Hematopoietic multipotent progenitor cell treated with erythropoietin and hydrocortisone succinate and interleukin-3 and kit ligand, for 17 days (in vitro differentiated cells): ENCODE results near the gene PROB1.
A peak's percentile ranks its signal among the peaks of the same experiment; 100 is the strongest.
"Not testable (repeated sequence)": the region's sequence is repeated elsewhere in the genome, so short reads cannot be mapped to it uniquely, and the experiment has no call there.

Experiments
- DNase-seq: peaks from one replicate; pipeline ENCODE4 v3.0.0-alpha.2; 2015; ENCODE audit warnings: low spot score

Gene PROB1

DNA sequence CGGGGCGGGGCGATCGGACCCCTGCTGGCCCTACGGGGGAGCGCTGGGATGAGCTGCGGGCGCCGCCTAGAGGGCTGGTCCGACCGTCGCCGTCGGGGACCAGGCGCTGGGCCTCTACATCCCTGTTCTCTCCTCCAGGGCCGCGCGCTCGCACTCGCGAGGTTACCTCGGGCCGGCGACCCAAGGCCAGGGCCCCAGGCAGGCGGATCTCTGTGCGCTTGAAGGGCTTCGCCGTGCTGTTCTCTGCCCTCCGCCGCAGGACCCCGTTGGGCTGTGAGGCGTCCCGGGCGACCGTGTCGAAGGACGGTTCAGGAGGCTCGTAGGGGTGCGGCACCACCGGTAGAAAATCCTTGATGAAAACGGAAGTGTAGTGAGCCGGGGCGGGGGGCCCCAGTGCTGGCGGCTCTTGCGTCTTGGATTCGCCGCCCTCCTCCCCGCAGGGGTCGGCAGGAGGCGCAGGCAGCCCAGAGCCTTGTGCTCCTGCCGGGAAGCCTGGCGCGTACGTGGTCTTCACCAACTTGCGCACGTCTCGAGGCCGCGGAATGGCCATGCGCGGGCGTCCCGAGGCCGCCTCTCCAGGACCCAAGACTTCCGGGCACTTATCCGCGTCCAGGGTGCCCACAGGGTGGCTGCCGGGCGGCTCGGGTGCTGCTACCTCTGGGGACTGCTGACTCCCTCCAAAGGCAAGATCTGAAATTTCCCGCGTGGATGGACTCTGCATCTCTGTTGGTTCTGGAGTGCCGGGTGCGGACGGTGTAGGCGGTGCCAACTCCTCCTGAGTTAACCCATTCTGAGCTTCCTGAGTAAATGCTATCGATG is 2.0 kb downstream of the PROB1 start:
- DNase-seq = peak; percentile 28

DNA sequence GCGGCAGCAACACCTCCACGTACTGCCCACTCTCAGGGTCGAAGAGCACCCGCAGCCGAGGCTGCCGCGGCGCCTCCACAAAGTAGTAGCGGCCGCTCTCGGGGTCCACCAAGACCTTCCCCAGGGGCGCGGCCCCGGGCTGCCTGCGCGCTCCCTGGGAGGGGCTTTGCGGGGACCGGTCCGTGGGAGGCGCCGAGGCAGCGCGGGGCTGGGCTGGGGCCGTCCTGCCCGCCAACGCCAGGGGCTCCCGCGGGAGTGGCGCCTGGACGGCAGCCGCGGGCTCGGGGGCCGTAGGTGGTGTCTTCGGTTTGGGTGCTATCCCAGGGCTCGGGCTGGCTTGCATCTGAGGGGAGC is 2.6 kb downstream of the PROB1 start:
- DNase-seq = no peak

DNA sequence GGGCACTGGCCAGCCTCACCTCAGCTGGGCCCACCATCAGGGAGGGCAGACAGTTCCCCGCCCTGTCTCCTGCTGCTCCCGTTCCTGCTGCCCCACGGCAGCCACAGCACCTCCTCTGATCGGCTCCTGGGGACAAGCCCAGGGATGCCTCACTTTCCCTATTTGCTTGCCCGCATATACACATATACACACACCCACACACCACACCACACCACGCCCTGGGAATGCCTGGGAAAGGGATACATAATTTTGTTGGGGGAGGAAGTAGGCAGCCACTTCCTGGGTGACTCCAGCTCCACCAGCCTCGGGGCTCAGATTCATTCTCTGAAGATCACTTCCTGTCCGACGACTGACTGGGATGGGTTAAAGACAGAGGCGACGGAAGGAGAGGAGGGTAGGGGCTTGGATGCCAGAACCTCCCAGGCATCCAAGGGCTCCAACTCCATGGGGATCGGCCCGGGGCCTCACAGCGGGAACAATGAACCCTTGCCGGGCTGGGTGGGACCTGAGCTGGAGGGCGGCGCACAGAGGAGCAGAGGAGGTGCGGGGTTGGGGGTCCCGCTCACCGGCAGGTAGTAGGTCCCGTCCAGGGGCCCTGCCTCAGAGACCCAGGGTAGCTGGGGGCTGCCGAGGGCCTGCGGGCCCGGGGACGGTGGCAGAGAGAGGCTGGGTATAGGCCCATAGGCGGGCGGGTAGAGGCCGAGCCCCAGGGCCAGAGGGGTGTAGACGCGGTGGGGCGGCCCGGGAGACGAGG is 3.2 kb downstream of the PROB1 start:
- no peak for DNase-seq

DNA sequence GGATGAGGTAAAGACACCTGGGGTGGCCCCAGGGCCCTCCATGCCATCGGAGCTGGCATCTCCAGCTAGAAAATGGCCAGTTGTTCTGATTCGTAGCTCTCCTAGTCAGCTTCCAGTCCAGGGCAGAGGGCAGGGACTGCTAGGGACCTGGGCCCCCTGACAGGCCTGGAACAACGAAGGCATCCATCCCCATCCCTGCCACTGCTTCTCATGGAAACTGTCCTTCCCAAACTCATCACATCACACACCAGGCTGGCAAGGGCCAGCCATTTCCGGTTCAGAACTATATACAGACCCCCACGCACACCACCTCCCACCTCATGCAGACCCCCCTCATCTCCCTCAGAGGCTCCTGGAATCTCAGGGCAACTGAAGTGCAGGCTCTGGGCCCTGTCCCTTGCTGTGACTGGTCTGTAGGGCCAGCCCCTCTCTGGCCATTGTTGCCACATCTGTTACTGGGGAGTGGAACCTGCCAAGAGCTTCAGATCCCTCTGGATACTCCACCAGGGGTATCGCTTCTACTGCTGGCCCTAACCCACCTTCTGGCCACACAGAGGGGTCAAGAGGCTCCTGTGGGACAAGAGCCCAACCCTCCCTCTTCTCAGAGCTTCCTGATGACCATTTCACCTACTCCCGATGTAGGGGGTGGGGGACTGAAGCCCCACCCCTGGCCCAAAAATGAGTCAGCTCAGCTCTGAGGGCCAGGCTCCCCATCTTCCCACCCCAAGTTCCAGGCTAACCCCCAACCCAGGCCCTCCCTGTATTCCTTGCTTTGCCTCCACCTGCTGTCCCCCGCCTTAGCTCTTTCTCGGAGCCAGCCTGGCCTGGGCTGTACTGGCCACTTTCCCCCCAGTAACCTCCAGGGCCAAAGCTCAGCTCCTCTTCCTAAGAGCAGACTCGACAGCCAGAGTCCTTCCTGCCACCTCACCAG is 4.0 kb downstream of the PROB1 start:
- DNase-seq = no peak

DNA sequence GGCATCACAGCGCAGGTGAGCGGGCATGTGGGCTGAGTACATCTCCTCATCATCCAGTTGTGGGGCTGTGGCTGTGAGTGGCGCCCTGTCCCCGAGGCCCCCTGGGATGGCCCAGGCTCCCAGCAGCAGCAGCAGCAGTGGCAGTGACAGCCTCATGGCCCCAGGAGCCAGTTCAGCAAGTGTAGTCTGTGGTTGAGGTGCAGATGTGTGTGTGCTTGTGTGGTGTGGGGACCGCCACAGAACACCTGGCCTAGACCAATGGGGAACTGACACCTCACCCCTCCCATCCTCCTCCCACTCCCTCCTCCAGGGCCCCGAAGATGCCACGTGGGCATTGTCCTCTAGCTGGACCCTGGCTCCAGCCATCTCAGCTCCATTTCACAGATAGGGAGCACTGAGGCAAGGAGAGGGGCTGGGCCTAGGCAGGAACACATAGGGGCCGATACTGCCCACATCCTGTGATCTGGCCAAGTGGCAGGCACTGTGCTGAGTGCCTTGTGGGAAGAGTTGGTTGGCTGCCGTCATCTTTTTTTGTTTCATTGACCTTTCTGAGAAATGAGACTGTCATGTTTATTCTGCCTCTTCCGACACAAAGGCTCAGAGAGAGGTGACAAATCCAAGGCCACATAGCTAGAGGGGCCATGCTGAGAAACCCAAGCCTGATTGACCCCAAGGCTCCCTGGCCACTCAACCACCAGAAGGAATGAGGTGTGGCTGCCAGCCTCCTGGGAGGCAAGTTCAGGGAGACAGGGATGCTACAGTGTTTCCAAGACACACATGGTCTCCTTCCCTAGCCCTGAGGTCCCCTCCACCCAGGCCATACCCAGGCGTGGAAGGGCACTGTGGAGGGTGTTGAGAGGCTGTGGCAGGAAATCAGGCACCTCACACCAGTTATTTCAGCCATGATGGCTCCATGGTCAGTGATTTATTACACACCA is 4.9 kb downstream of the PROB1 start, which contains the start of gene MZB1:
MZB1 (minus strand) TSS at position 213 of the 938 bp plus-strand sequence; CDS start at position 156, 57 bp downstream.
- DNase-seq = no peak

DNA sequence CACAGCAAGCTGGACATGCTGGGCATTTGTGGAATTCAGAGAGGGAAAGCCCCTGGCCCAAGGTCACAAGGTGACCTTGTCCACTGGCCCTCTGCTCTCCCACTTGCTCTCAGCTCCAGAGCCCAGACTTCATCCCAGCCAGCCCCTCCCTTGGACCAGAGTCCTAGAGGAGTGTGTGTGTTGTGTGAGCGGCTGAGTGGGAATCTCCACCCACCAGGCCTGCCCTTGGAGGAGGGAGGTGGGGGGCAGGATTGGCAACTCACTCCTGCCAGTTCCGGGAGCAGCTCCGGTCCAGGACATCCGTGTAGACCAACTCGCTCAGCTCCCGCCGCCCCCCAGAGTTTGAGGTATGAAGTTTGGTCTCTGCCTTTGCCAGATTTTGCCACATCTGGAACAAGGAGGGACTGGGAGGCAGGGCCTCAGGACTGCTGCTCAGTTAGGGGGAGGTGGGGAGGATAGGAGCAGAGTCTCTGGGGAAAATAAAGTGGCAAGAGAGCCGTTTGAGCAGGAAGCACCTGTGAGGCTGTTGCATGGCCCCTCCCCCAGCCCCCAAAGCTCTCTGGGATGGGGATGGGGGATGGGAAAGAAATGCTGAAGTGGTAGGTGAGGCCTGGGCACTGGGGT is 6.6 kb downstream of the PROB1 start:
- no peak for DNase-seq

DNA sequence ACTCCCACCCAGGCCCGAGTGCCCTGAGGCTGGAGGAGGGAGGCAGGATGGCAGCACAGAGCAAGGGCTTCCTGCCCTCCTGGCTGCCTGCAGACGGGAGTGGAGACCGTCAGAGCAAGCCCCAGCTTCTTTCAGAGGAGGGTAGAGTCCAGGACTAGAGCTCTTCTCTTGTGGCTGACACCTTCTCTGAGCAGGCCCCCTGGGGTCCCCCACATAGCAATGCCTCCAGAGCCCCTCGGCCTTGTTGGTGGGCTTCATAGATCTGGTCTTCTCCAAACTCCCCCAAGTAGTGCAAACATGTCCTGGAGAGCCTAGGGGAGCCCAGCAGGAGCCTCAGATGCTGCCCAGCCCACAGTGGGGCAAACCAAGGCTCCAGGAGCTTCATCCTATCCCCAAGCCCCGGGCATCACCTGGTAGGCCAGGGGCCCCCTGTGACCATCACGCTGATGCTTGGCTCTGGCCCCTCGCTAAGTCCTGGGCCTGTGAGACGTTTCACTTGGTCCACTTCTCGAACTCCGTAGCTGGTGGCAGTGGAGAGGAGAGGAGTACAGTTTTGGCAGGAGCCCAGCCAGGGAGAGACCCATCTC is 7.2 kb downstream of the PROB1 start:
- no peak for DNase-seq

DNA sequence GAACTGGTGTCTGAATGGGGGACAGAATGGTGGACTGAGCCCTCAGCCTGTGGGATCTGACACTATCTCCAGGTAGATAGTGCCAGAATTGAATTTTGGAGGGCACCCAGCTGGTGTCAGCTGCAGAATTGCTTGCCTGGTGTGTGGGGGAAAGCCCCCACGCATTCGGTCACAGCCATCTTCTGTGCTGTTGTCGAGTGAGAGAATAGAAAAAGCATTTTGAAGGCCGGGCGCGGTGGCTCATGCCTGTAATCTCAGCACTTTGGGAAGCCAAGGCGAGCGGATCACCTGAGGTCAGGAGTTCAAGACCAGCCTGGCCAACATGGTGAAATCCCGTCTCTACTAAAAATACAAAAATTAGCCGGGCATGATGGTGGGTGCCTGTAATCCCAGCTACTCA is 7.9 kb downstream of the PROB1 start:
- not testable (repeated sequence) for DNase-seq

DNA sequence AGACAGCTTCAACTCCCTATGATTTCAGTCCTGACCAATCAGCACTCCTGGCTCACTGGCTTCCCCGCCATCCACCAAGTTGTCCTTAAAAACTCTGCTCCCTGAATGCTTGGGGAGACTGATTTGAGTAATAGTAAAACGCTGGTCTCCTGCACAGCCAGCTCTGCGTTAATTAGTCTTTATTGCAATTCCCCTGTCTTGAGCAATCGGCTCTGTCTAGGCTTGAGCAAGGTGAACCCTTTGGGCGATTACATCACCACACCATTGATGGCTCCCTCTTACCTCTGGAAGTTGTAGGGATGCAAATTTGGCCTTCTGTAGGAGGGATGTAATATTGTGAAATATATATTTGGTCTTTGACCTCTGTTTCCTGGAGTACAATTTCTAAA is 8.9 kb downstream of the PROB1 start:
- no peak for DNase-seq

DNA sequence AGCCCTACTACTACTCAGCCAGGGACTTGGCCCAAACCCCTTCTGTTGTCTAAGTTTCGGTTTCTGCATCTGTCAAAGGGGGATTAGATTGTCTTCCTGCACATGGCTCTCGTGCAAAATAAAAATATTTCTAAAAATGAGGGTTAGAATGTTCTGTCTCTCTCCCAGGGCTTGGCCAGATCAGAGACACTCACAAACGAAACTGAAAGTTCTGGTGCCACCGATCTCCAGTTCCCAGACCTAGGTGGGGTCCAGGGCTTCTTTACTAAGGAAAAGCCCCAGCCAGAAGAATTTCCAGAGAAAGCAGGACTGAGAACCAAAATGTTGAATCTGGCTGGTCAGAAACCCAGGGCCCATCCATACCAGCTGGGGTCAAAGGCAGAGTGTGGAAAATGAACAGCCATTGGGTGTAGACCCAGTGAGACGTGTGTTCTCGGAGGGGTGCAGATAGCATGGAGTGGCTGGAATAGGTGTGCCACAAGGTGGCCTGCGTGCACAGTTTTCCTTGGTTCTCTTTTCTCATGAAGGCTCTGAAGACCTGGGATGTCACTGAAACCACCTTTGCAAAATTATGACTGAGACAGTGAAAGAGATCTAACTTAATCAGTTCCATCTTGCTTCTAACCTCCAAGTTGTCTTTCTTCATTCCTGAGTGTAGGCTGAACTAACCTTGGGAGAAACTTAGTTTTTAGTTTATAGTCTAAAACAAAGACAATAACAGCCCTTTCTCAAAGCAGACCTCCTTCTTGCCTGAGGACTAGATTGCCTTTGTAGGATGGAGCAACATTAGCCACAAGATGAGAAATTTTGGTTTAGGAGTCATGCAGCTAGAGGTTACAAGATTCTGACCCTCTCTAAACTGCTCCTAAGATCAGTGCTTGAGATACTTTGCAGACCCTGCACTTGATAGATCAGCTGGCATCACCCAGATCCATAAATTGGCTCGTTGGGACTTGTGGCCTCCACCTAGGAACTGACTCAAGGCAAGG is 9.5 kb downstream of the PROB1 start:
- DNase-seq = peak; percentile 55

DNA sequence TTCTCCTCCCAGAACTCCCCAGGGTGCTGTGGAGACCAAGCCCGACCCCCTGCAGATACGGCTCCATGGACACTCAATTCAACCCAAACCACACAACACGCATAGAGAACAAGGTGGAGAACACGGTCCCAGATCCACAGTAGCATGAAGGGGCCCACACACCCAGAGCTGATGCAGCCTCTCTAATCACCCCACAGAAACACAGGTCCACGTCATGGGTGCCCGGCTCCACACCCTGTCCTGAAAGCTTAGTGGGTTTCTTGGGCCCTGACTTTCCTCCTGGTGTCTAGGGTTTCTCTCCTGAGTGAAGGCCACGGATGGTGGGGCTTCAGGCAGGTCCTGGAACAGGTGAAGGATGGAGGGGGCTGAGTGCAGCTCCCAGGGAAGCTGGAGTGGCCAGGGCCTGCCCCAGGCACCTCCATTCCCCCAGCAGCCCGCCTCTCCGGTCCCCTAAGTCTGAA is 10.3 kb downstream of the PROB1 start:
- no peak for DNase-seq

DNA sequence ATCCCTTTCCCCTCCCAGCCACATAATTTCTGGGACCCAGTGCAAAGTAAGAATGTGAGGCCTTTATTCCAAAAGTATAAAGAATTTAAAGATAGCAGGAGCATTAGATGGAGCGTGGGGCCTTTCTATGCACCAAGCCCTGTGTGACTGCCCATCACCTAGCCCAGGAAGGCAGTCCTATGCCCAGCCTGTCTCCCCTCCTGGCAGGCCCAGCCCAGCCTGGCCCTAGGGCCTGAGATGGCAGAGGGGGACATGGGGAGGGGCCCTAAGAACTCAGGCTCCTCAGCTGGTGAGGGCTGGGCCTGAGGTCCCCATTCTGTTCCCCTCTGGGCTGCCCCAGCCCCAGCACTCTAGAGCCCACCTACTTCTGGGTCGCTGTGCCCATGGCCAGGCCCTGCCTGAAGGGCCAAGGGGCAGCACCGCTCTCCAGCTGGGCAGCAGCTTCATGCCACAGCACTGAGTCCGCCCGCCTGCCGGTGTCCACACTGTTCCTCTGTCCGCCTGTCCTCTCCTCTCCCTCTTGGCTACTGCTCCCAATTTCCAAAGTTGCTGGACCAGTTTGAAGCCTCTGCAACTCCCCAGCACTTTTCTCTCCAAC is 10.8 kb downstream of the PROB1 start:
- DNase-seq = no peak

DNA sequence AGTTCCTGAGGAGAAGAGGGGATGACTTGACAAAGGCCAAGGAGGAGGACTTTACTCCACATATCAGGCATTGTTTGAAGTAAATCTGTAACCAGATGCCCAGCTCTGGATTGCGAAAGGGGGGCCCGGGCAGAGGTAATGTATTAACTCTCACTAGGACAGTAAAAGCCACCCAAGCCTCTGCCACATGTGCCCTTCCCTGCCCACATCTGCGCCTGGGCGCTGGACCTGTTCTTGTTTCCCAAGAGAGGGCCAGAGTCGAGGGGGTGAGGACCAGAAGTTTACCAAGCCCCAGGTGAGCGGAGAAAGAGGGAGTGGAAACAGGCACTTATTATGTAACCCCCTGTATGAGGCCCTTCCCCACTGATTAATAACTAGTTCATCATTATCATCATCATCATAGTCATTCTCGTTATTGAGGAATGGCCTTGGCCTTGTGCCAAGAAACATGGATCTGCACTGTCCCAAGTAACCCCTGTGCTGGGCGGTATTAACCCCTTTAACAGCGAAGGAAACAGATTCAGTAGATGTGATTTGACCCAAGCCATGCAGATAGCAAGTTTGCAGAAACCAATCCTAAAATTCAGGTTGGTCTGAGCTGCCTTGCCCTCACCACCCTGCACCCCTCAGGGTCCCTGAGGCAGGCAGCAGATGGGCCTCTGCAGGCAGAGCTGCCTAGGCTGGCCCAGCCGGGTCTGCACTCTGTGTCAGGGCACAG is 11.5 kb downstream of the PROB1 start, which contains the start of gene SLC23A1:
SLC23A1 (minus strand) TSS at position 23 of the 718 bp plus-strand sequence. CDS start 44 bp downstream, outside the sequence.
- DNase-seq = no peak

DNA sequence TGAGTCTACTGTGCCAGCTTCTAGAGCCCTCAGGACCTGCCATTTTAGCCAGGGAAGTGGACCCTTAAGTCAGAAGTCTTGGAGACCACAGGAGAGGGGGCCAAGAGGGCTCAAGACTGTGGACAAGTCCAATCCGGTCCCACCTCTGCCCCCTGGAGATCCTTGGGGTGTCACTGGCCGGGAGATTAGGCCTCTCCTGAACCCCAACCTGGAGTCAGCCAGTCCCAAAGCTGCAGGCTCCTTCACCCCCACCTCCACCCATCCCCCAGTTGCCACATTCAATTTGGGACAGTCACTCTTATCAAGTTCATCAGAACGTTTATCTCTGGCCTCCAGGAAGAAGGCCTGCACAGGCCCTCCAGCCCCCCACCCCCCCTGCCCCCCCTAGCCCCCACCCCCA is 12.1 kb downstream of the PROB1 start:
- DNase-seq = no peak

DNA sequence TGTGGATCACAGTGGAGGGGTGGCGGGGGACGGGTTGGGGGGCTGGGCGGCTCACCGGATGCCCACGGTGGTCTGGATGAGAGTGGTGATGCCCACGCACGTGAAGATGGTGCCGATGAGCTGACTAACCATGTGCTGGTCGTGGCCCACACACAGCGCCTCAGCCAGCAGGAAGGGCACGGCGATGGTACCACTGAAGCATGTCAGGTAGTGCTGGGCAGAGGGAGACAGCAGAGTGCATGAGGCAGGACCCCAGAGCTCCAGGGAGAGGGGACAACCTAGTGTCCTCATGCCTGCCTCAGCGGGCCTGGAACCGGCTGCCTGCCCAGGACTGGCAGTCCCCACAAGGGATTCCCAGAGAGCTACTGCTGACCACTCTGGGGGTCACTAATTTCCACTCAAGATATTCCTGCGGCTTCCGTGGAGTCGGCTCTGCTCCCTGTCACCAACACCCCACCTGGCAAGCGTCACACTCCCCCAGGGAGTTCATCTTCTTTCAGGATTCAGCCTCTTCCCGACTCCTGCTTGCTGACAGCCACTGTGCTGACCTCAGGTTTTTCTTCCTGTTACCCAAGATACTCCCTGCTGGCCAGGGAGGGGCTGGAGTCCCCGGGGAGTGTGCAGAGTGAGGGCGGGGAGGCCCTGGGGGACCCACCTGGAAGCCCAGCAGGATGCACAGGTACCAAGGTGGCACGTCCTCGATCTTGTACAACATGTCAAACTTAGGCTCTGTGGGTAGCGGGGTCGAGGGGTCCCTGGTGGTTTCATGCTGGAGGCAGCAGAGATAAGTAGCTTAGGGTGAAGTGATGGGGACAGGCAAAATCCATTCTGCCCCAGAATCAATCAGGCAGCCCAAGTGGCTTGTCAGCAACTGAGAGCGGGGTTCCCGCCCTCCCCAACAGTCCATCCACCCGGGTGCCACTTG is 12.8 kb downstream of the PROB1 start:
- no peak for DNase-seq

DNA sequence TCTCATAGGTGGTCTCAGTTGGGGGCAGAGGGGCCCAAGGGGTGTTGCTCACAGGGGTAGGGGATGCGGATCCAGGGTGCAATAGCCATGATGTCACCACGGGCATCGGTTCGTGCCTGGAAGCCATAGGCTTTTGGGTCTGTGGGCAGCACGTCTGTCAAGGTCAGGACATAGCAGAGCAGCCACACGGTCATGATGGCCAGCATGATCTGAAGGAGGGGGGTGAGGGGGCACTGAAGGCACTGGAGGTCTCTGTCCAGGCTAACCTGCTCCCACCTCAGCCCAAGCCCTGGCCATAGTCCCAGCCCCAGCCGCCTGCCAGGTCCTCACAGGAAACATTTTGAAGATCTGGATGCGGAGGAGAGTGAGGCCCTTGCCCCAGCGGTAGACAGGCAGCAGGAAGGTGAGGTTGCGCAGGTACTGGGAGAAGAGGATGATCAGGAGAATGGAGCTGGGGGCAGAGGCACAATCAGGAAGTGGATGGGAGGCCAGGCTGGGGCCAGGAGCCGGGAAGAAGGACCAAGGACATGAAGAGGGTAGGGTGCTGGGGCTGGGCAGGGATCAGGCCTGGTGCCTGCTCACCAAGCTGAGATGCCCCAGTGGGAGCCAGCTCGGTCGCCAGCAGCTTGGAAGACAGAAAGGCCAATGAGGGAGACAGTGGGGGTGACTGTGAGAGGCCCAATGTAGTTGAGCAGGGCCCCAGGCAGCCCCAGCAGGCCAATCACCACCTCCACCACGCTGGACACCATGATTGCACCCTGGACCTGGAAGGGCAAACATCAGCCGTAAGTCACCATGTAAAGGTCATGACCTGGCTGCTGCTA is 15.1 kb downstream of the PROB1 start:
- no peak for DNase-seq
